IPS-18c (cell line): ENCODE results near the gene LMF1.
"Not testable (repeated sequence)": the region's sequence is repeated elsewhere in the genome, so short reads cannot be mapped to it uniquely, and the experiment has no call there.

Experiments
- H3K4me3 ChIP-seq: 2 replicates; pipeline ENCODE4 v1.7.0; 2013; ENCODE audit warnings: low read depth, mild to moderate bottlenecking, low read length, moderate library complexity; ENCODE audit not compliant: insufficient read depth
- H3K9me3 ChIP-seq: one replicate; pipeline ENCODE4 v1.6.1; 2013; ENCODE audit warnings: mild to moderate bottlenecking, low read length, moderate library complexity; ENCODE audit not compliant: control insufficient read depth, insufficient read depth

Gene LMF1

GRCh38 chr16:839643-840408 is 131.0 kb downstream of the LMF1 start:
- Histone ChIP-seq H3K9me3 (peaks cover 7% of the 10 kb centered on the region), H3K4me3 (no peak overlapping the region)

DNA sequence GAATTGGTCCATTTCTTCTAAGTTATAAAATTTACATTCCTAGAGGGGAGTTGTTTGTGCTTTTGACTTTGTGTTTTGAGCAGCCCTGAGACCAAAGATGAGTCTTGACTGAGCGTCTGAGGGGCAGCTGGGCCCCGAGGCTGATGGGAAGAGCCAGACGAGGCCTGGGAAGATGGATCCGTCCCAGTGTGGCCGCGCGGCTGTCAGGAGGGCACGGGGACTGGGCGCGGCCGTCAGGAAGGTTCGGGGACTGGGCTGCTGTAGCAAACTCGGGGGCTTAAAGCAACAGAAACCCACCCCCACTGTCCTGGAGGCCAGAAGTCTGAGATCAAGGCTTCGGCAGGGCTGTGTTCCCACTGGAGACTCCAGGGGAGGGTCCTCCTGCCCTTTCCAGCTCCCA is 132.0 kb downstream of the LMF1 start:
- H3K4me3 ChIP-seq = no peak overlapping the region
- H3K9me3 ChIP-seq = peaks cover 7% of the 10 kb centered on the region

DNA sequence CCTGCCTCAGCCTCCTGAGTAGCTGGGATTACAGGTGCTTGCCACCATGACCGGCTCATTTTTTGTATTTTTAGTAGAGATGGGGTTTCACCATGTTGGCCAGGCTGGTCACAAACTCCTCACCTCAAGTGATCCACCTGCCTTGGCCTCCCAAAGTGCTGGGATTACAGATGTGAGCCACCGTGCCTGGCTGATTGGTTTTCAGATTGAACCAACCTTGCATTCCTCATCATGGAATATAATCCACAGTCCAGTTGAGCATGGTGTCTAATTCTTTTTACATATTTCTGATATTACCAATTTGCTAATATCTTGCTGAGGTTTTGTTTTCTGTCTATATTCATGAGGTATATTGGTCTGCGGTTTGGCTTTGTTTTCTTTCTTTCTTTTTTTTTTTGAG is 134.0 kb downstream of the LMF1 start:
- H3K4me3 ChIP-seq, H3K9me3 ChIP-seq: not testable (repeated sequence)

GRCh38 chr16:836221-836620 is 134.6 kb downstream of the LMF1 start:
- no peak overlapping the region for H3K4me3 ChIP-seq
- H3K9me3 ChIP-seq = peaks cover 7% of the 10 kb centered on the region

DNA sequence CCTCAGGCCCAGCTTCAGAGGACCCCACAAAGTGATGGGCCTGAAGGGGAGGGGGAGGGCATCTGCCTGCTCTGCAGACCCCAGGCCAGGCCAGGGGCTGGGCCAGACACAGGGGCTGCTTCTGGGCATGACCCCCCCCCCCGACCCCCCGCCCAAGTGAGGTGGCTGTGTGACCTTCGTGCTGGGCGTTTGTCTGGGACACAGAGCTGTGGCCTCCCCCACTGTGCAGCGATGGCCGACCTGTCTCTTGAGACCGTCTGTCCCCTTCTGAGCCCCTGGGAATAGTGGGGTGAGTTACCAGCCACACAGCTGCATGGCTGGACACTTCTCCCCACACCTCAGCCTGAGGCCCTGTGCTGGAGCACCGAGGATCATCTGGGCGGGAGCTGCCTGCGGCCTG is 135.4 kb downstream of the LMF1 start:
- Histone ChIP-seq H3K9me3 (peaks cover 7% of the 10 kb centered on the region), H3K4me3 (no peak overlapping the region)

GRCh38 chr16:833411-833810 is 137.4 kb downstream of the LMF1 start:
- Histone ChIP-seq H3K9me3 (peaks cover 7% of the 10 kb centered on the region), H3K4me3 (no peak overlapping the region)

GRCh38 chr16:832652-833336 is 138.0 kb downstream of the LMF1 start:
- Histone ChIP-seq H3K9me3 (peaks cover 7% of the 10 kb centered on the region), H3K4me3 (no peak overlapping the region)

GRCh38 chr16:831571-832413 is 139.0 kb downstream of the LMF1 start:
- Histone ChIP-seq H3K4me3 (no peak overlapping the region), H3K9me3 (peaks cover 7% of the 10 kb centered on the region)

DNA sequence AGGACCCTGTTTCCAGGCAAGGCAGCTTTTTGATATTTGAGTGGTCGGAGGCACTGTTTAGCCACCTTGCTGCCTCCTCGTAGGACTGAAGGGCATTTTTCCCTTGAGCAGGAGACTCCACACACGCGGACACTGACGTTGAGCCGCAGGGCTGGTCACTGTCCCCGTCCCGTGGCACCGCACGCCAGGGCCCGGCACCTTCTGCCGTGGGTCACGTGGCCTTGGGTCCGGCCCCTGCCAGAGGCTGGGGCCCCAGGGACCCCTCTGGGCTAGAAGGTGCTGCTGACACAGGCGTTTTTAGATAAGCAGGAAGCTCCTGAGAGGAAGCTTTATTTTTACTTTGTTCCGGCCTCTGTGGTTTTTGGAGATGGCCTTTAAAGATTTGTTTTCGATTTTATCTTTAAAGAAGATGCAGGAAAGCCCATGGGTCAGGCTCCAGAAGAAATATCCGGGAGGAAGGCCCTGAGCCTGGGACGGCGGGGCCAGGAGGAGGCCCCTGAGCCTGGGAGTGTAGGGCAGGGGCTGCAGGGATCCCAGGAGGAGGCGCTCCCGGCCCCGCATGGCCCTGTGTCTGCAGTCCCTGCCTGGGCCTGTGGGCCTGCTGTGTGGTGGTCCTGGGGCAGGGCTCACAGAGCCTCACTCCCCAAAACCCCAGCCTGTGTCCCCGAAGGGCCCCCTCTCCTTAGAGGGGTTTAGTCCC is 139.8 kb downstream of the LMF1 start:
- peaks cover 6% of the 10 kb centered on the region for H3K9me3 ChIP-seq
- H3K4me3 ChIP-seq = no peak overlapping the region

DNA sequence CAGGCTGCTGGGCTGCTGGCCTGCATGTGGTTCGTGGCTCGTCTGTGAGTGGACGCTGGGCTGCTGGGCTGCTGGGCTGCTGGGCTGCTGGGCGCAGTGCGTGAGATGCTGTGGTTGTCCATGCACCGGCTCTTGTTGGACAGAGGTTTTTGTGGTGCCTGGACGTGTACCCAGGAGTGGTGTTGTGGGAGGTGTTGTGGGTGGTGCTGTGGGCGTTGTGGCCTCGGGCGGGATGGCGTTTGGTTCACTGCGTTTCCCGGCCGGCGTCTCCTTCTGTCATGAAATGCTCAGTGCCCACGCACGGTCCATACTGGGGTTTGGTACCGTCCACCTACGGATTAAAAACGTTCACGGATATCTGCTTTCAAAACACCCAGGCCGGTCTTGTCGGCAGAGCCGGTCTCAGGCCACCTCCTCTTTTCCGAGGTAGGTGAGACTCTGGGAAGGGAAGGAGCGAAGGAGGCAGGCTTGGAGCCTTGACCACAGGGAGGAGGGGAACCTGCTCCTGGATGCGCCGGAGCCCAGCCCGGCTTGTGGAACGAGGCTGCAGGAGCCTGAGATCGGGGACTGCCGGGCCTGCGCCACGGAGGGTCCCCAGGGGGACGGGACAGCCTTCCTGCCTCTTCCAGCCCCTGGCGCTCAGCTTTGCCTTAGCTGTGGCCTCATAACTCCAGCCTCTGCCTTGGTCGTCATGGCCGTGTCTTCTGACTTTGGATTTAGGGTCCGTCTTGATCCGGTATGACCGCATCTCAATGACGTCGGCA is 140.5 kb downstream of the LMF1 start:
- Histone ChIP-seq H3K4me3 (no peak overlapping the region), H3K9me3 (no peaks in the 10 kb centered on the region)

DNA sequence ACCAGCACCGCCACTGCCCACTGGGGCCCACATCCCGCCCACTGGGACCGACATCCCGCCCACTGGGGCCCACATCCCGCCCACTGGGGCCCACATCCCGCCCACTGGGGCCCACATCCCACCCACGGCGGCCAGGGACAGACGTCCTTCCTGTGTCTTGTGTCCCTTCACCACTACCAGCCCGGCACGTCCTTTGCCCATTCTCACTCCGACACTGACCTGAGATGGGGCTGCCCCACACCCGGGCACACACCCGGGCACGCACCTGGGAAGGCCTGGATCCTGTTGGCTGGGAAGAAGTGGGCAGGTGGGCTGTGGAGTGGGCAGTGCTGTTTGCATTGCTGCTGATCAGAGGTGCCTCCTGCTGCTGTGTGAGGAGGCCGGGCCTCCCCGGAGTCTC is 141.9 kb downstream of the LMF1 start:
- no peak overlapping the region for H3K4me3 ChIP-seq

DNA sequence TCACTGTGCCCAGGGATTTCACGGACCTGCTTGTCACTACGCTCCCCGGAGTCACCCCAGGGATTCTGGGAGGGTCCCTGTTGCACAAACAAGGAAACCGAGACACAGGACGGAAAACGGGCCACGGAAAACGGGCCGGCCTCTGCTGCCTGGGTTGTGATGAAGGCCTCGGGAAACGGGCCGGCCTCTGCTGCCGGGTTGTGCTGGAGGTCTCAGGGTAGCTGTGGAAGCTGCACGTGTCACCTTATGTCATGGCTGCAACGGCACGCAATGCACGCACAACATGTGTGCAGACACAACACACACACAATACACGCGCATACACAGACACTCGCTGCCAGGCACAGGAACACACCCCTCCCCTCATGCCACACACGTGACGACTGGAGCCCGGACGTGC is 143.3 kb downstream of the LMF1 start:
- Histone ChIP-seq H3K9me3 (no peaks in the 10 kb centered on the region), H3K4me3 (no peak overlapping the region)

More for the DNA sequence above, 141.9 kb downstream of the LMF1 start:
- no peaks in the 10 kb centered on the region for H3K9me3 ChIP-seq

GRCh38 chr16:825341-826061 is 145.3 kb downstream of the LMF1 start:
- Histone ChIP-seq H3K9me3 (no peaks in the 10 kb centered on the region), H3K4me3 (no peak overlapping the region)

GRCh38 chr16:824601-825000 is 146.2 kb downstream of the LMF1 start:
- Histone ChIP-seq H3K4me3 (no peak overlapping the region), H3K9me3 (no peaks in the 10 kb centered on the region)

- Histone ChIP-seq H3K9me3 (no peaks in the 10 kb centered on the region), H3K4me3 (no peak overlapping the region)
Measured at GRCh38 chr16:824194-824593, 146.6 kb downstream of the LMF1 start.

GRCh38 chr16:822909-823297 is 147.9 kb downstream of the LMF1 start:
- Histone ChIP-seq H3K4me3 (no peak overlapping the region), H3K9me3 (no peaks in the 10 kb centered on the region)
